SH-SY5Y (cell line): ENCODE results near the gene TTC39A.
A peak's percentile ranks its signal among the peaks of the same experiment; 100 is the strongest.

ENCODE experiments used
- GATA2 ChIP-seq: IDR thresholded peaks from 2 replicates; pipeline ENCODE4 v1.6.1; 2011; ENCODE audit warnings: mild to moderate bottlenecking, low read depth, low read length
- GATA3 ChIP-seq: IDR thresholded peaks from 2 replicates; pipeline ENCODE4 v1.6.1; 2011; ENCODE audit warnings: low read depth, mild to moderate bottlenecking, low read length, moderate library complexity

Gene TTC39A

GRCh38 chr1:51263147-51263877, 67.0 kb downstream of the TTC39A start:
- TF ChIP-seq GATA3 (no peak; the same call in 1 of the 2 replicates), GATA2 (peak; percentile 53; the same call in 1 of the 2 replicates)

- TF ChIP-seq GATA3 = no peak
- TF ChIP-seq GATA2 = no peak
Measured at GRCh38 chr1:51255331-51255730, 75.0 kb downstream of the TTC39A start.

GRCh38 chr1:51253691-51254090, 76.7 kb downstream of the TTC39A start:
- TF ChIP-seq GATA2 = no peak

GRCh38 chr1:51252366-51252765, 78.0 kb downstream of the TTC39A start:
- no peak for TF ChIP-seq GATA3
- TF ChIP-seq GATA2 = no peak

- no peak for TF ChIP-seq GATA2
- no peak for TF ChIP-seq GATA3
Measured at GRCh38 chr1:51249445-51249844, 80.9 kb downstream of the TTC39A start.

GRCh38 chr1:51247499-51247898, 82.9 kb downstream of the TTC39A start:
- no peak for TF ChIP-seq GATA2
- no peak for TF ChIP-seq GATA3

GRCh38 chr1:51247022-51247421, 83.3 kb downstream of the TTC39A start:
- no peak for TF ChIP-seq GATA3
- no peak for TF ChIP-seq GATA2

GRCh38 chr1:51242546-51242945, 87.8 kb downstream of the TTC39A start:
- no peak for TF ChIP-seq GATA3

- TF ChIP-seq GATA3 (no peak), GATA2 (no peak)
Measured at GRCh38 chr1:51241119-51241518, 89.2 kb downstream of the TTC39A start.

- TF ChIP-seq GATA3 = no peak
- TF ChIP-seq GATA2 = no peak
Measured at GRCh38 chr1:51240084-51240483, 90.3 kb downstream of the TTC39A start.

- TF ChIP-seq GATA2 = no peak
- TF ChIP-seq GATA3 = no peak
Measured at GRCh38 chr1:51238034-51238403, 92.3 kb downstream of the TTC39A start.

GRCh38 chr1:51237351-51238033, 92.9 kb downstream of the TTC39A start:
- TF ChIP-seq GATA3 (no peak), GATA2 (no peak)
